Activated T-cell treated with anti-CD3 and anti-CD28 coated beads for 24 hours (primary cell): ENCODE data around the gene MEGF10.

Experiments used
- DNase-seq: peaks from one replicate; pipeline ENCODE4 v3.0.0-alpha.2; 2020; ENCODE audit warnings: low read depth

MEGF10 gene

GRCh38 chr5:127370631-127371030, 80.0 kb downstream of the MEGF10 start:
- DNase-seq: no peak

GRCh38 chr5:127373858-127374491, 83.4 kb downstream of the MEGF10 start:
- no peak for DNase-seq

- no peak for DNase-seq
Observed at GRCh38 chr5:127375124-127375523, 84.5 kb downstream of the MEGF10 start.

GRCh38 chr5:127375544-127376091, 85.0 kb downstream of the MEGF10 start:
- DNase-seq: no peak

- DNase-seq: no peak
Observed at GRCh38 chr5:127377651-127378050, 87.1 kb downstream of the MEGF10 start.

GRCh38 chr5:127385936-127386335, 95.3 kb downstream of the MEGF10 start:
- DNase-seq: no peak

GRCh38 chr5:127386557-127386956, 96.0 kb downstream of the MEGF10 start:
- DNase-seq: no peak

- no peak for DNase-seq
Observed at GRCh38 chr5:127389601-127390000, 99.0 kb downstream of the MEGF10 start.

GRCh38 chr5:127392762-127393161, 102.2 kb downstream of the MEGF10 start:
- DNase-seq: no peak

- no peak for DNase-seq
Observed at GRCh38 chr5:127396490-127397155, 106.0 kb downstream of the MEGF10 start.

GRCh38 chr5:127398508-127398907, 107.9 kb downstream of the MEGF10 start:
- DNase-seq: no peak

- DNase-seq: no peak
Observed at GRCh38 chr5:127399068-127399467, 108.5 kb downstream of the MEGF10 start.

GRCh38 chr5:127400539-127400938, 109.9 kb downstream of the MEGF10 start:
- DNase-seq: no peak

GRCh38 chr5:127400946-127401670, 110.5 kb downstream of the MEGF10 start:
- no peak for DNase-seq

- DNase-seq: no peak
Observed at GRCh38 chr5:127402361-127402760, 111.8 kb downstream of the MEGF10 start.

- DNase-seq: no peak
Observed at GRCh38 chr5:127404190-127404589, 113.6 kb downstream of the MEGF10 start.

- no peak for DNase-seq
Observed at GRCh38 chr5:127406326-127407121, 115.9 kb downstream of the MEGF10 start.

- no peak for DNase-seq
Observed at GRCh38 chr5:127409246-127409917, 118.8 kb downstream of the MEGF10 start.

GRCh38 chr5:127409921-127410675, 119.5 kb downstream of the MEGF10 start:
- no peak for DNase-seq

GRCh38 chr5:127410959-127411358, 120.4 kb downstream of the MEGF10 start:
- DNase-seq: no peak

GRCh38 chr5:127411381-127411780, 120.8 kb downstream of the MEGF10 start:
- DNase-seq: no peak
